Left lobe of liver (tissue), 2 donors: ENCODE results near the gene WNT8B. TPM values are rescaled to one million over a fixed set of nuclear protein-coding genes. Genes with fewer than 3 reads are reported as not detected.
A peak's percentile ranks its signal among the peaks of the same experiment; 100 is the strongest.

Experiments used
- ATAC-seq: fragments of 200-7000 bp; cut with Tn5 transposase; one replicate; pipeline ENCODE4 v1.9.1; 2020; ENCODE audit warnings: mild to moderate bottlenecking, moderate library complexity
- DNase-seq: peaks from one replicate; pipeline ENCODE4 v3.0.0-alpha.2; 2020; ENCODE audit warnings: low spot score
- total RNA-seq: library from RNA; stranded (reverse); gene quantifications from one replicate; pipeline ENCODE4 v1.2.1, GENCODE V29; 2021
- donor health status: DM: no; HTN: no; CAD: no; lungs with moderate emphysema.
- donor health status: DM: no; HTN: yes; CAD: no.

WNT8B gene
- total RNA-seq = not detected

DNA sequence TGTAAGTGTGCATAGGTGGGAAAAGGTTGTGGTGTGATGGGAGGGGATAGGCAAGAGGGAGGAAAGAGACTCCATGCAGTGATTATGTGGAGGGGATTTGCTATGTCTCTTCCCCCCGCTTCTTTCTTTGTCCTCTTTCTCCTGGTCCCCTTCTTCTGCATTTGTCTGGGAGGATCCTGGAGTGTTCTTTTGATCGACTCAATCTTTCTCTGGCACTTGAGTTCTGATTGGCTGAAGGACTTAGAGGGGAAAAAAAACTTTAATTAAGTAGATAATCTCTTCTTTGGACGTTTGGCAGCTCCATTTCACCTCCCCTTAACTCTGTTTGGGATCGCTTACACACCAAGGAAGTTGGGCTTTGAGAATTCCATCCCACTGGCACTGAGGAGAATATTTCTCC is at the start of gene WNT8B:
TSS of gene WNT8B (plus strand) at position 301 of the 400 bp plus-strand sequence. CDS start 160 bp downstream, outside the sequence.
- DNase-seq = no peak
- ATAC-seq = no peak

DNA sequence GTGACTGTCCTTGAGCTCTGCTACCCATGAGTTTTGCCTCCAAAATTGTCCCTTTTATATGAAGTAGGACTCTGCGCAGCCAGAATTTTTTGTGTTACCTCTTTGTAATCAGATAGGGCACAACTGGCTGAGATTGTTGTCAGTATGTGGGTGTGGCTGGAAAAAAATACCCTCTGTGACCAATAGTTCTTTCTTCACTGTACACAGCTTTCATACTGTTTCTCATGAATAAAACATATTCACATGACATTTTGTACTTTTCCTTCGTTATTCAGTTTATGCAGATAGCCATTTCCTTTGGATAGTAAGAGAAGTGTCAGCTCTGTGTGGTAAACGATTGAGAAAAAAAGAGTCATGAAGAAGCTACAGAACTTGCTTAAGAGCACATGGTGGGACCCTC is 49.6 kb upstream of the WNT8B start:
- DNase-seq (no peak), ATAC-seq (no peak)

DNA sequence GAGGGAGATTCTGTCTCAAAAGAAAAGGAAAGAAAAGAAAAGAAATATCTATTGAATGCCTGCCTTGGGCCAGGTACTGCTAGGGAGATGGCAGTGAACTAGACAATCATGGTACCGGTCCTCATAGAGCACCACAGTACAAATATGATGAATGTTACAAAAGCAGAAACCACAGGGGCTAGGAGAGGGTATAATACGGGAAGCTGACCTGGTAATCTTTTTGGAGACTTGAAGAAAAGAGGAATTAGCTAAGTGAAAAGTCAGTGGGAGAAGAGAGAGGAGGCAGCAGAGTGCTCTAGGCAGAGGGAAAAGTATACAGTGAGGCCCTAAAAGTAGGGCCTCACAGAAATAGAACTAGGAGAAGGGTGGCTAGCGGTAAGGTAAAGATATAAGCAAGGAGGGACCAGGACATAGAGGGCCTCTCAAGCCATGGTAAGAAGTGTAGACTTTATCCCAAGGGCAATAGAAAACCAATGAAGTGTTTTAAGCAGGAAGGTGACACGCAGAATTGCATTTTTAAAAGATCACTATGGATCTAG is 42.8 kb upstream of the WNT8B start:
- DNase-seq (no peak), ATAC-seq (peak; percentile 27)

DNA sequence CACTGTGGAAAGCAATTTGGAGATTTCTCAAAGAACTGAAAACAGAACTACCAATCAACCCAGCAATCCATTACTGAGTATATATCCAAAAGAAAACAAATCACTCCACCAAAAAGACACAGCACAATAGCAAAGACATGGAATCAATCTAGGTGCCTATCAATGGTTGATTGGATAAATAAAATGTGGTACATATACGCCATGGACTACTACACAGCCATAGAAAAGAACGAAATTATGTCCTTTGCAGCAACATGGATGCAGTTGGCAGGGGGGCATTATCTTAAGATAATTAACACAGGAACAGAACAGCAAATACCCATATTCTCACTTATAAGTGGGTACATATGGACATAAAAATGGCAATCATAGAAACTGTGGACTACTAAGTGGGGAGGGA is 35.4 kb upstream of the WNT8B start:
- ATAC-seq (no peak), DNase-seq (no peak)

- ATAC-seq (peak; percentile 100), DNase-seq (peak; percentile 90)
These were observed 29.3 kb upstream of the WNT8B start for GRCh38 chr10:100433253-100434240.

DNA sequence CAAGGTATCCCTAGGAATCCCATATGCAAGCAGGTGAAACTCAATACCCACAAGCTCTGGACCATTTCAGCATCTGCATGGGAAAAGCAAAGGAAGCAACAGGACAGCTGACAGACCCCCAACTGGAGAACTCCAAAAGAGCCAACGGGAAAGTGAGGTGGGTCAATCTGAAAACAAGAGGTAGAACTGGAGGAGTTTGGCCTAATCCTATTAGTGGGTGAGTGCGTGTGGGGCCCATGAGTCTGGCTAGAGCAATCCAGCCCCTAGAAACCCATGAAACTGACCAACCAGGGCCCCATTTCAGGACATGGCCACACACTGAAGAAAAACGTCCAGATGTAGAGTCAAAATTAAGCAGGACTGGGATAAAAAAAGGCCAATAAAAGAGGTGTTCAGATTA is 26.6 kb upstream of the WNT8B start:
- ATAC-seq (no peak), DNase-seq (no peak)

GRCh38 chr10:100438674-100439315 is 24.0 kb upstream of the WNT8B start:
- ATAC-seq (no peak), DNase-seq (no peak)

DNA sequence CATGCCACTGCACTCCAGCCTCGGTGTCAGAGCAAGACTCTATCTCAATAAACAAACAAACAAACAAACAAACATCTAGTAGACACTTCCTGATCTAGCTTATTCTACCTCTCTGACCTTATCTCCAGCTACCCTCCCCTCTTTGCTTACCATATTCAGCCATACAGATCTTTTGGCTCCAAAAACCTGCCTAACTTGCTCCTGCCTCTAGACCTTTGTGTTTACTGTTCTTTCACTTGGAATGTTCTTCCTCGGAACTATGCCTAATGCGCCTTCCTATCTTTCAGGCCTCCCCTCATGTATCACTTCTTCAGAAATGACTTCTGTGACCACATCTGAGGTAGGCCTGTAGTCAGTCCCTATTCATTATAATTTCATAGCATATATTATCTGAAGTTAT is 20.3 kb upstream of the WNT8B start:
- ATAC-seq = no peak
- no peak for DNase-seq

DNA sequence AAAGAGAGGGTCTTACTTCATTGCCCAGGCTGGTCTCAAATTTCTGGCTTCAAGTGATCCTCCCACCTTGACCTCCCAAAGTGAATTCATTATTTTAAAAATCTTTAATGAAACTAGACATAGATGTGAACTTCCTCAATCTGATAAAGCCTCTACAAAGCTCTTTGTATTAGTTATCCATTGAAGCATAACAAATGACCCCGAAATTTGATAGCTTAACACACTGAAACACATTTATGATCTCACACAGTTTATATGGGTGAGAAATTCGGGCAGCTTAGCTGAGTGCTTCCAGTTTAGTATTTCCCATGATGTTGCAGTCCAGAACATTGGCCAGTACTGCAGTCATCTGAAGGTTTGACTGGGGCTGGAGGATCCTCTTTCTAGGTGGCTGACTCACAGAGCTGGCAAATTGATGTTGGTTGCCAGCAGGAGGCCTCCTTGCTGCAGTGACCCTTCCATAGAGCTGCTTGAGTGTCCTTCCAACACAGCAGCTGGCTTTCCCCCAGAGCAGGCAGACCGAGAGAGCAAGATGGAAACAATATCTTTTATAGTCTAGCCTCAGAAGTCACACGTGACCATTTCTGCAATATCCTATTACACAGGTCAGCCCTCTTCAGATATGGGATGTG is 16.6 kb upstream of the WNT8B start:
- DNase-seq = no peak
- ATAC-seq = no peak

DNA sequence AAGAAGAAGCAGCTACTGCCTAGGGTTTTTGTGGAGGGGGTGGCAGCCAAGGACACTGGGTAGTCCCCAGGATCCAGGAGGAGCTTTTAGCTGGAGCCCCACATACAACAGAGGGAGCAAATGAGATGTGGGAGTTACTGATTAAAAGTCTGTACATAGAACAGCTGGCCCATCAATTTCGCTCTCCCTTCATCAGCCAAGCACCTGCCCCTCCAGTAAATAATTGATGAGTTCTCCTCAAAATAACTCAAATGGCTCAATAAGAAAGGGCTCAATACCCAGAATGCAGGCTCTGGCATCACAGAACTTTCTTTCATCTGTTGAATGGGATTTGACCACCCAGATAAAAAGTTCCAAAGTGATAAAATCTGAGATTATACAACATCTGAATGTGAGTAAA is 15.1 kb upstream of the WNT8B start:
- ATAC-seq = no peak

GRCh38 chr10:100448951-100449350 is 13.9 kb upstream of the WNT8B start:
- ATAC-seq (no peak), DNase-seq (no peak)

More for the DNA sequence above, 15.1 kb upstream of the WNT8B start:
- DNase-seq = no peak

- no peak for ATAC-seq
- DNase-seq = no peak
These were observed 5.5 kb downstream of the WNT8B start for GRCh38 chr10:100468322-100468721.

DNA sequence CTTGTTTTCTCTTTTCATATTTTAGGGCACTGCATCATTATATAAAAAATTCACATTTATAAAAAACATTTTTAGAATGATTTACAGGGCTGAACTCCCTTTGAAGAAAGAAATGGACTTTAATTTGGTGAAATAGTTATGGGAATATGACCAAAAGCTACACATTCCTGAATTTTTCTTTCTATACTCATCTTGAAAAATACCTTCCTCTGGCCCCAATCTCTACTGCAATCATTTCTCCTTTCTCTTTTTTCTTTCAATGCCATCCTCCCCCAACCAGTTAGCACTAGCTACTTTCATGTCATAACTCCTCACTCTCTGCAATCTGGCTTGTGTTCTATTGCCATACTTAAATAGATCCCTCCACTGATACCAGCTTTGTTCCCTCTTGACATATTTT is 6.2 kb downstream of the WNT8B start:
- ATAC-seq (no peak), DNase-seq (no peak)

- no peak for DNase-seq
- no peak for ATAC-seq
These were observed 6.9 kb downstream of the WNT8B start for GRCh38 chr10:100469756-100470155.

DNA sequence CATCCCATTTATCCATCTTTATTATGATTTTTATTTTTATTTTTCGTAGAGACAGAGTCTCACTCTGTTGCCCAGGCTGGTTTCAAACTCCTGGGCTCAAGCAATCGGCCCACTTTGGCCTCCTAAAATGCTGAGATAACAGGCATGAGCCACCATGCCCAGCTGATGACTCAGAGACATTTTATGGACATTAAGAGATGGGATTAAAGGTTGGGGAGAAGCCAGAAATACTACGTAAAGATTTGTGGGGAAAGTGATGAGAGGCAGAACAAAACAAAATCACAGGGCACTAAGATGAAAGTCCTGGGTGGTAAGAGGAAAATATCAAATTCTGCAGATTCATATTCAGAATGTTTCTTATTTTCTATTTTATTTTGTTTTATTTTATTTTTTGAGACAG is 7.6 kb downstream of the WNT8B start:
- no peak for ATAC-seq
- DNase-seq = no peak

DNA sequence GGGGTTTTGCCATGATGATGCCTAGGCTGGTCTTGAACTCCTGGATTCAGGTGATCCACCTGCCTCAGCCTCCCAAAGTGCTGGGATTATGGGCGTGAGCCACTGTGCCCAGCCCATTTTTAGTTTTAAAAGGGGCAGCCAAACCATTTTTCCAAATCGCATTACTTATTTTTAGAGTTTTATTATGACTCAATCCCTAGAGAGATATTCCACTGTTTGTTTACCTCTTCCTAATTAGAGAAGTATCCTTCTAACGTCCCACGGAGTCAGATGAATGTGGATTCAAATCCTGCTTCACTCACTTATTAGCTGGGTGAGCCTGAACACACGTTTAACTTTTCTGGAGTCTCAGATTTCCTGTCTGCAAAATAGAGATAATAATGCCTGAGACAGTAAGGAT is 15.2 kb downstream of the WNT8B start:
- DNase-seq (no peak), ATAC-seq (no peak)

- no peak for ATAC-seq
- no peak for DNase-seq
These were observed 16.2 kb downstream of the WNT8B start for GRCh38 chr10:100479037-100479436.

- ATAC-seq (no peak), DNase-seq (no peak)
These were observed 17.2 kb downstream of the WNT8B start for GRCh38 chr10:100480002-100480401.

DNA sequence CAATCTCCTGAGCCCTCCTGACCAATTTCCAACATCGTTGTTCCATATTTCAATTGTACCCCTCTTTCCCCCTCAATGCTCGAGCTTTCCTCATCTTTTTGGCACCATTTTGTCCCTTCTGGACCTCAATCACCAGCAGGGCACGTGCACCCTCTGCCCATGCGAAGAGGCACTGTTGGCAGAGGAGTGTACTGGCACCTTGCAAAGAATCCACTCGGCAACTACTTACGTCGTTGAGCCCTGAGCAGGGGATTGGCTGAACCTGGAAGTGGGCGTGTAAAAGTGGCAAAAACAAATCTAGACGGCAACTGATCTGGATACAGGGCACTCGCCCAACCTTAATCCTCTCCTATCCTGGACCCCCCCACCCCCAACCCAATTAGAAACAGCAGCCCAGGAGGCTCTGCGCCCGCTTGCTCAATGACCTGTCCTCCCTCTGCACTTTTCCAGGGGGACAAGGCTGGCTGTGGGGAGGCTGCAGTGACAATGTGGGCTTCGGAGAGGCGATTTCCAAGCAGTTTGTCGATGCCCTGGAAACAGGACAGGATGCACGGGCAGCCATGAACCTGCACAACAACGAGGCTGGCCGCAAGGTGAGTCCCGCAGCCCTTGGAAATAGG is 18.8 kb downstream of the WNT8B start:
- ATAC-seq (peak; percentile 92), DNase-seq (peak; percentile 92)

- DNase-seq = peak; percentile 69
- ATAC-seq = peak; percentile 89
These were observed 19.5 kb downstream of the WNT8B start for GRCh38 chr10:100482181-100482833.

- ATAC-seq (no peak), DNase-seq (no peak)
These were observed 20.0 kb downstream of the WNT8B start for GRCh38 chr10:100482834-100483185.
